T-cell (primary cell): ENCODE results near the gene TFIP11. TPM values are rescaled to one million over a fixed set of nuclear protein-coding genes. Genes with fewer than 3 reads are reported as not detected.
"Not testable (repeated sequence)": the region's sequence is repeated elsewhere in the genome, so short reads cannot be mapped to it uniquely, and the experiment has no call there.

Source experiments
- ATAC-seq, 4 experiments: fragments of 200-7000 bp in 3 of 4; fragments of 150-1000 bp in 1 of 4; cut with Tn5 transposase; replicated peaks in 1 of 4; 1 replicate in 3 of 4; 2 replicates in 1 of 4; pipeline ENCODE4 v1.10.0; 2021; ENCODE audit warnings: moderate library complexity in 3 of 4, mild to moderate bottlenecking in 2 of 4, moderate number of reproducible peaks in 1 of 4
- CTCF ChIA-PET, 2 donors: fragments of 300-600 bp; sonication (Branson Sonifier 250); formaldehyde crosslinking; loops; one replicate each; lab custom pipeline; 2022; ENCODE audit warnings: antibody characterized with exemption in 2 of 2; lab: Charles Lee
- POLR2A ChIA-PET, 2 donors: fragments of 300-600 bp; sonication (Branson Sonifier 250); formaldehyde crosslinking; loops; one replicate each; lab custom pipeline; 2022; ENCODE audit warnings: antibody characterized with exemption in 2 of 2; lab: Charles Lee
- DNase-seq, 35 experiments: peaks; one replicate each; pipeline versions ENCODE4 v3.0.0 to v3.0.0-alpha.2; 2013 to 2023
- H3K27ac ChIP-seq: one replicate; pipeline ENCODE4 v1.5.1; 2013; ENCODE audit warnings: low read length
- H3K27me3 ChIP-seq, 2 experiments: replicated peaks in 1 of 2; 1 replicate in 1 of 2; 2 replicates in 1 of 2; pipeline versions ENCODE4 v1.6.1 to v1.7.0; 2013; ENCODE audit warnings: low read length in 1 of 2, mixed read lengths in 1 of 2; ENCODE audit not compliant: control insufficient read depth in 2 of 2, insufficient read depth in 2 of 2; ENCODE audit errors: extremely low read depth in 1 of 2
- H3K36me3 ChIP-seq, 2 donors: 1 replicate in 1 of 2; 2 replicates in 1 of 2; pipeline versions ENCODE4 v1.6.1 to v1.7.0; 2013; ENCODE audit warnings: low read length in 1 of 2; ENCODE audit not compliant: control insufficient read depth in 2 of 2, insufficient read depth in 1 of 2; ENCODE audit errors: extremely low read depth in 1 of 2
- H3K4me1 ChIP-seq, 2 experiments: 1 replicate in 1 of 2; 2 replicates in 1 of 2; pipeline versions ENCODE4 v1.6.1 to v1.7.0; 2013; ENCODE audit warnings: low read length in 2 of 2, mixed read lengths in 1 of 2; ENCODE audit not compliant: insufficient read depth in 2 of 2, control insufficient read depth in 1 of 2; ENCODE audit errors: extremely low read depth in 1 of 2
- H3K4me3 ChIP-seq, 2 donors: 1 replicate in 1 of 2; 2 replicates in 1 of 2; pipeline versions ENCODE4 v1.5.1 to v1.7.0; 2013; ENCODE audit warnings: mild to moderate bottlenecking in 2 of 2, low read length in 1 of 2, moderate library complexity in 1 of 2; ENCODE audit not compliant: control insufficient read depth in 1 of 2; ENCODE audit errors: extremely low read depth in 1 of 2
- H3K9me3 ChIP-seq: 2 replicates; pipeline ENCODE4 v1.7.0; 2013
- H3K27ac Mint-ChIP-seq, 2 donors: one replicate each; pipeline ENCODE4 v1.8.0; 2020 to 2021; ENCODE audit warnings: mild to moderate bottlenecking in 2 of 2, mixed read lengths in 2 of 2
- H3K27me3 Mint-ChIP-seq, 2 donors: one replicate each; pipeline ENCODE4 v1.8.0; 2021 to 2022; ENCODE audit warnings: mixed read lengths in 2 of 2
- H3K36me3 Mint-ChIP-seq: one replicate; pipeline ENCODE4 v1.8.0; 2021; ENCODE audit warnings: mixed read lengths
- H3K4me1 Mint-ChIP-seq, 3 donors: one replicate each; pipeline ENCODE4 v1.8.0; 2020 to 2022; ENCODE audit warnings: mixed read lengths in 3 of 3, mild to moderate bottlenecking in 1 of 3
- H3K4me3 Mint-ChIP-seq, 3 donors: one replicate each; pipeline ENCODE4 v1.8.0; 2020 to 2022; ENCODE audit warnings: mild to moderate bottlenecking in 3 of 3, mixed read lengths in 3 of 3, moderate library complexity in 3 of 3
- H3K9me3 Mint-ChIP-seq, 3 donors: one replicate each; pipeline ENCODE4 v1.8.0; 2020 to 2022; ENCODE audit warnings: mixed read lengths in 3 of 3
- WGBS: methylation state at CpG from one replicate; pipeline ENCODE4 v1.1.5; 2013; ENCODE audit warnings: missing lambda C conversion rate; ENCODE audit not compliant: insufficient coverage; 5-methylcytosine and 5-hydroxymethylcytosine counted together
- total RNA-seq, 35 experiments: library from RNA in 6 of 35; stranded (reverse) in 6 of 35; fragments of 120-200 nt in 1 of 35; gene quantifications; one replicate each; pipeline versions ENCODE4 v1.2.1 to v1.2.4 and lab custom pipeline; 2013 to 2026

The TFIP11 gene
- total RNA-seq, 5 donors from 2014 or later (not counting 1 experiment from before 2014, with no cell fraction given): 63.0 to 91.8 (median 75.2) TPM

GRCh38 chr22:26528518-26528917 is 16.2 kb upstream of the TFIP11 start:
- H3K36me3 Mint-ChIP-seq: peaks cover 40% of the 10 kb centered on the region
- H3K27me3 ChIP-seq, H3K4me1 ChIP-seq, H3K4me3 Mint-ChIP-seq, CTCF ChIA-PET, H3K27ac ChIP-seq, H3K9me3 ChIP-seq, ATAC-seq, H3K9me3 Mint-ChIP-seq, H3K27me3 Mint-ChIP-seq, POLR2A ChIA-PET, H3K4me3 ChIP-seq, DNase-seq, H3K4me1 Mint-ChIP-seq, H3K27ac Mint-ChIP-seq: not testable (repeated sequence)
- 94% methylated on average over 2 of the region's 9 CpGs for WGBS
- H3K36me3 ChIP-seq: peaks cover 11 to 87% of the 10 kb centered on the region in 2 donors

- H3K4me1 ChIP-seq: no peaks in the 10 kb centered on the region
- DNase-seq: no peak
- H3K27me3 ChIP-seq: no peaks in the 10 kb centered on the region
- 91% methylated on average over 12 of the region's 15 CpGs for WGBS
- Mint-ChIP-seq H3K4me1 (peaks cover 0 to 1% (median 0%) of the 10 kb centered on the region in 3 donors), H3K27me3 (no peaks in the 10 kb centered on the region), H3K27ac (no peak overlapping the region), H3K36me3 (peaks cover 39% of the 10 kb centered on the region), H3K9me3 (no peaks in the 10 kb centered on the region), H3K4me3 (no peak overlapping the region)
- no peaks in the 10 kb centered on the region for H3K9me3 ChIP-seq
- CTCF ChIA-PET: no interaction called here
- H3K36me3 ChIP-seq: peaks cover 11 to 81% of the 10 kb centered on the region in 2 donors
- POLR2A ChIA-PET: no interaction called here
- no peak overlapping the region for H3K4me3 ChIP-seq
- H3K27ac ChIP-seq: no peak overlapping the region
- ATAC-seq: no peak
These were observed 15.5 kb upstream of the TFIP11 start for GRCh38 chr22:26527574-26528465.

GRCh38 chr22:26527167-26527566 is 14.9 kb upstream of the TFIP11 start:
- H3K9me3 ChIP-seq: no peaks in the 10 kb centered on the region
- H3K4me3 Mint-ChIP-seq: no peak overlapping the region
- ATAC-seq: no peak
- ChIA-PET CTCF (no interaction called here), POLR2A (no interaction called here)
- H3K27ac Mint-ChIP-seq: no peak overlapping the region
- H3K36me3 Mint-ChIP-seq: peaks cover 34% of the 10 kb centered on the region
- no peak overlapping the region for H3K4me3 ChIP-seq
- no peaks in the 10 kb centered on the region for H3K27me3 ChIP-seq
- no peak overlapping the region for H3K27ac ChIP-seq
- peaks cover 11 to 75% of the 10 kb centered on the region in 2 donors for H3K36me3 ChIP-seq
- no peaks in the 10 kb centered on the region for H3K4me1 Mint-ChIP-seq
- no peaks in the 10 kb centered on the region for H3K9me3 Mint-ChIP-seq
- H3K4me1 ChIP-seq: no peaks in the 10 kb centered on the region
- no peaks in the 10 kb centered on the region for H3K27me3 Mint-ChIP-seq
- 100% methylated on average over 2 of the region's 3 CpGs for WGBS
- DNase-seq: no peak

GRCh38 chr22:26525946-26526564 is 13.8 kb upstream of the TFIP11 start:
- Mint-ChIP-seq H3K27ac (no peak overlapping the region), H3K4me3 (no peak overlapping the region), H3K9me3 (no peaks in the 10 kb centered on the region), H3K36me3 (peaks cover 33% of the 10 kb centered on the region), H3K4me1 (no peaks in the 10 kb centered on the region), H3K27me3 (no peaks in the 10 kb centered on the region)
- no peaks in the 10 kb centered on the region for H3K4me1 ChIP-seq
- H3K4me3 ChIP-seq: no peak overlapping the region
- peaks cover 11 to 64% of the 10 kb centered on the region in 2 donors for H3K36me3 ChIP-seq
- CTCF ChIA-PET: no interaction called here
- ATAC-seq (no peak), DNase-seq (no peak)
- POLR2A ChIA-PET: no interaction called here
- 100% methylated on average over 2 of the region's 7 CpGs for WGBS
- H3K27ac ChIP-seq: no peak overlapping the region
- H3K9me3 ChIP-seq: no peaks in the 10 kb centered on the region
- H3K27me3 ChIP-seq: no peaks in the 10 kb centered on the region

- ChIA-PET POLR2A (no interaction called here), CTCF (no interaction called here)
- Histone ChIP-seq H3K36me3 (peaks cover 11 to 53% of the 10 kb centered on the region in 2 donors), H3K27me3 (no peaks in the 10 kb centered on the region), H3K4me3 (no peak overlapping the region), H3K4me1 (no peaks in the 10 kb centered on the region), H3K9me3 (no peaks in the 10 kb centered on the region), H3K27ac (no peak overlapping the region)
- no peak for DNase-seq
- WGBS: 100% methylated on average over 4 of the region's 4 CpGs
- Mint-ChIP-seq H3K36me3 (peaks cover 31% of the 10 kb centered on the region), H3K27me3 (no peaks in the 10 kb centered on the region), H3K4me3 (no peak overlapping the region), H3K9me3 (no peaks in the 10 kb centered on the region), H3K27ac (no peak overlapping the region), H3K4me1 (no peaks in the 10 kb centered on the region)
- no peak for ATAC-seq
These were observed 12.6 kb upstream of the TFIP11 start for GRCh38 chr22:26524870-26525269.

GRCh38 chr22:26522592-26522991 is 10.3 kb upstream of the TFIP11 start:
- Histone ChIP-seq H3K4me1 (no peaks in the 10 kb centered on the region), H3K9me3 (no peaks in the 10 kb centered on the region), H3K27ac (no peak overlapping the region), H3K36me3 (peaks cover 3 to 38% of the 10 kb centered on the region in 2 donors), H3K27me3 (no peaks in the 10 kb centered on the region), H3K4me3 (no peak overlapping the region)
- POLR2A ChIA-PET: no interaction called here
- DNase-seq (no peak), ATAC-seq (no peak)
- Mint-ChIP-seq H3K4me1 (no peaks in the 10 kb centered on the region), H3K9me3 (no peaks in the 10 kb centered on the region), H3K36me3 (peaks cover 28% of the 10 kb centered on the region), H3K4me3 (no peak overlapping the region), H3K27me3 (no peaks in the 10 kb centered on the region), H3K27ac (no peak overlapping the region)
- CTCF ChIA-PET: no interaction called here
- WGBS: 80% methylated on average over 1 of the region's 4 CpGs
